H1 (cell line): ENCODE results near the gene ZC3HAV1. TPM values are rescaled to one million over a fixed set of nuclear protein-coding genes. Genes with fewer than 3 reads are reported as not detected.

Source experiments
- JUND ChIP-seq: IDR thresholded peaks from 2 replicates; pipeline ENCODE4 v1.6.1; 2011; ENCODE audit warnings: mild to moderate bottlenecking, improper control_type of control experiment, low read length
- RBBP5 ChIP-seq: IDR thresholded peaks from 2 replicates; pipeline ENCODE4 v1.7.1; 2012; ENCODE audit warnings: low read depth, mild to moderate bottlenecking, inconsistent platforms, low read length, moderate library complexity, borderline replicate concordance
- SIRT6 ChIP-seq: IDR thresholded peaks from one replicate; pipeline ENCODE4 v1.7.1; 2012; ENCODE audit warnings: low read length, inconsistent platforms
- TAF7 ChIP-seq: optimal IDR thresholded peaks from 2 replicates; pipeline ENCODE3; 2011; ENCODE audit warnings: low read depth, mild to moderate bottlenecking, inconsistent platforms, low read length, moderate library complexity, borderline replicate concordance
- polyA plus RNA-seq, 7 experiments: library from polyadenylated mRNA; depleted of rRNA in 3 of 7; stranded (reverse) in 5 of 7; unstranded in 2 of 7; fragments of >200 nt in 5 of 7; fragments of 200-250 nt in 2 of 7; gene quantifications; 1 replicate in 5 of 7; 2 replicates in 1 of 7; 4 replicates in 1 of 7; pipeline versions ENCODE4 v1.2.1 to v1.2.3, GENCODE V29; 2011 to 2013; ENCODE audit warnings: missing spikeins in 2 of 7, mixed read lengths in 2 of 7
- total RNA-seq: library from RNA; stranded (reverse); fragmentation: NEBNext Ultra II Directional; extraction: Animal tissue kit (Norgen Biotek cat#: 25700); gene quantifications from 2 replicates; pipeline ENCODE4 v1.2.1, GENCODE V29; 2021
- TF ChIP-seq, protein P1 (sequence below), 3 experiments: IDR thresholded peaks; 1 replicate in 2 of 3; 2 replicates in 1 of 3; pipeline versions ENCODE4 v1.5.1 to v1.6.1; 2011; ENCODE audit warnings: low read length in 3 of 3, mild to moderate bottlenecking in 3 of 3, inconsistent platforms in 2 of 3, low read depth in 1 of 3, moderate library complexity in 1 of 3; ENCODE audit not compliant: insufficient read depth in 1 of 3; ENCODE audit errors: control extremely low read depth in 1 of 3
- TF ChIP-seq, protein P2 (sequence below): fragments of 300-600 bp; sonication (generic); IDR thresholded peaks from 2 replicates; pipeline ENCODE4 v1.7.1; 2012; ENCODE audit warnings: low read length, moderate library complexity, mild to moderate bottlenecking, inconsistent platforms; ENCODE audit not compliant: insufficient replicate concordance

The ZC3HAV1 gene
- total and polyA plus RNA-seq, 2 of the 8 experiments (the other 6 are each of a cell fraction or from before 2014, with no cell fraction given): 22.5 to 43.4 TPM

DNA sequence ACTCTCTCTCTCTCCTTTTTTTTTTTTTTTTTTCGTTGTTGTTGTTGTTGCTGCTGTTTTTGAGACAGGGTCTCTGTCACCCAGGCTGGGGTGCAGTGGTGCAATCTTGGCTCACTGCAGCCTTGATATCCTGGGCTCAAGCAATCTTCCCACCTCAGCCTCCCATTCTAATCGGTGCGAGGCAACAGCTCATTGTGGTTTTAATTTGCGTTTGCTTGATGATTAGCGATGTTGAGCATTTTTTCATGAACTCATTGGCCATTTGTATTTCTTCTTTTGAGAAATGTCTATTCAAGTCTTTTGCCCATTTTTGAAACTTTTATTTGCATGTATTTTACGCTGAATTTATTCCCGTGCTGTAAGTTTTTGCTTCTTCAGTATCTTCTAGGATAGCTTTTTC lies 60.4 kb downstream of the ZC3HAV1 start (continued):
- TF ChIP-seq TAF7 (no peak), SIRT6 (no peak), JUND (no peak), RBBP5 (no peak)
- TF ChIP-seq, protein P1, sequence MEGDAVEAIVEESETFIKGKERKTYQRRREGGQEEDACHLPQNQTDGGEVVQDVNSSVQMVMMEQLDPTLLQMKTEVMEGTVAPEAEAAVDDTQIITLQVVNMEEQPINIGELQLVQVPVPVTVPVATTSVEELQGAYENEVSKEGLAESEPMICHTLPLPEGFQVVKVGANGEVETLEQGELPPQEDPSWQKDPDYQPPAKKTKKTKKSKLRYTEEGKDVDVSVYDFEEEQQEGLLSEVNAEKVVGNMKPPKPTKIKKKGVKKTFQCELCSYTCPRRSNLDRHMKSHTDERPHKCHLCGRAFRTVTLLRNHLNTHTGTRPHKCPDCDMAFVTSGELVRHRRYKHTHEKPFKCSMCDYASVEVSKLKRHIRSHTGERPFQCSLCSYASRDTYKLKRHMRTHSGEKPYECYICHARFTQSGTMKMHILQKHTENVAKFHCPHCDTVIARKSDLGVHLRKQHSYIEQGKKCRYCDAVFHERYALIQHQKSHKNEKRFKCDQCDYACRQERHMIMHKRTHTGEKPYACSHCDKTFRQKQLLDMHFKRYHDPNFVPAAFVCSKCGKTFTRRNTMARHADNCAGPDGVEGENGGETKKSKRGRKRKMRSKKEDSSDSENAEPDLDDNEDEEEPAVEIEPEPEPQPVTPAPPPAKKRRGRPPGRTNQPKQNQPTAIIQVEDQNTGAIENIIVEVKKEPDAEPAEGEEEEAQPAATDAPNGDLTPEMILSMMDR (IDR thresholded peaks at IDR 0.05; ENCODE audit: control extremely low read depth in 1 of 3, insufficient read depth in 1 of 3, low read depth in 1 of 3, low read length in 3 of 3): no peak
- TF ChIP-seq, protein P2, sequence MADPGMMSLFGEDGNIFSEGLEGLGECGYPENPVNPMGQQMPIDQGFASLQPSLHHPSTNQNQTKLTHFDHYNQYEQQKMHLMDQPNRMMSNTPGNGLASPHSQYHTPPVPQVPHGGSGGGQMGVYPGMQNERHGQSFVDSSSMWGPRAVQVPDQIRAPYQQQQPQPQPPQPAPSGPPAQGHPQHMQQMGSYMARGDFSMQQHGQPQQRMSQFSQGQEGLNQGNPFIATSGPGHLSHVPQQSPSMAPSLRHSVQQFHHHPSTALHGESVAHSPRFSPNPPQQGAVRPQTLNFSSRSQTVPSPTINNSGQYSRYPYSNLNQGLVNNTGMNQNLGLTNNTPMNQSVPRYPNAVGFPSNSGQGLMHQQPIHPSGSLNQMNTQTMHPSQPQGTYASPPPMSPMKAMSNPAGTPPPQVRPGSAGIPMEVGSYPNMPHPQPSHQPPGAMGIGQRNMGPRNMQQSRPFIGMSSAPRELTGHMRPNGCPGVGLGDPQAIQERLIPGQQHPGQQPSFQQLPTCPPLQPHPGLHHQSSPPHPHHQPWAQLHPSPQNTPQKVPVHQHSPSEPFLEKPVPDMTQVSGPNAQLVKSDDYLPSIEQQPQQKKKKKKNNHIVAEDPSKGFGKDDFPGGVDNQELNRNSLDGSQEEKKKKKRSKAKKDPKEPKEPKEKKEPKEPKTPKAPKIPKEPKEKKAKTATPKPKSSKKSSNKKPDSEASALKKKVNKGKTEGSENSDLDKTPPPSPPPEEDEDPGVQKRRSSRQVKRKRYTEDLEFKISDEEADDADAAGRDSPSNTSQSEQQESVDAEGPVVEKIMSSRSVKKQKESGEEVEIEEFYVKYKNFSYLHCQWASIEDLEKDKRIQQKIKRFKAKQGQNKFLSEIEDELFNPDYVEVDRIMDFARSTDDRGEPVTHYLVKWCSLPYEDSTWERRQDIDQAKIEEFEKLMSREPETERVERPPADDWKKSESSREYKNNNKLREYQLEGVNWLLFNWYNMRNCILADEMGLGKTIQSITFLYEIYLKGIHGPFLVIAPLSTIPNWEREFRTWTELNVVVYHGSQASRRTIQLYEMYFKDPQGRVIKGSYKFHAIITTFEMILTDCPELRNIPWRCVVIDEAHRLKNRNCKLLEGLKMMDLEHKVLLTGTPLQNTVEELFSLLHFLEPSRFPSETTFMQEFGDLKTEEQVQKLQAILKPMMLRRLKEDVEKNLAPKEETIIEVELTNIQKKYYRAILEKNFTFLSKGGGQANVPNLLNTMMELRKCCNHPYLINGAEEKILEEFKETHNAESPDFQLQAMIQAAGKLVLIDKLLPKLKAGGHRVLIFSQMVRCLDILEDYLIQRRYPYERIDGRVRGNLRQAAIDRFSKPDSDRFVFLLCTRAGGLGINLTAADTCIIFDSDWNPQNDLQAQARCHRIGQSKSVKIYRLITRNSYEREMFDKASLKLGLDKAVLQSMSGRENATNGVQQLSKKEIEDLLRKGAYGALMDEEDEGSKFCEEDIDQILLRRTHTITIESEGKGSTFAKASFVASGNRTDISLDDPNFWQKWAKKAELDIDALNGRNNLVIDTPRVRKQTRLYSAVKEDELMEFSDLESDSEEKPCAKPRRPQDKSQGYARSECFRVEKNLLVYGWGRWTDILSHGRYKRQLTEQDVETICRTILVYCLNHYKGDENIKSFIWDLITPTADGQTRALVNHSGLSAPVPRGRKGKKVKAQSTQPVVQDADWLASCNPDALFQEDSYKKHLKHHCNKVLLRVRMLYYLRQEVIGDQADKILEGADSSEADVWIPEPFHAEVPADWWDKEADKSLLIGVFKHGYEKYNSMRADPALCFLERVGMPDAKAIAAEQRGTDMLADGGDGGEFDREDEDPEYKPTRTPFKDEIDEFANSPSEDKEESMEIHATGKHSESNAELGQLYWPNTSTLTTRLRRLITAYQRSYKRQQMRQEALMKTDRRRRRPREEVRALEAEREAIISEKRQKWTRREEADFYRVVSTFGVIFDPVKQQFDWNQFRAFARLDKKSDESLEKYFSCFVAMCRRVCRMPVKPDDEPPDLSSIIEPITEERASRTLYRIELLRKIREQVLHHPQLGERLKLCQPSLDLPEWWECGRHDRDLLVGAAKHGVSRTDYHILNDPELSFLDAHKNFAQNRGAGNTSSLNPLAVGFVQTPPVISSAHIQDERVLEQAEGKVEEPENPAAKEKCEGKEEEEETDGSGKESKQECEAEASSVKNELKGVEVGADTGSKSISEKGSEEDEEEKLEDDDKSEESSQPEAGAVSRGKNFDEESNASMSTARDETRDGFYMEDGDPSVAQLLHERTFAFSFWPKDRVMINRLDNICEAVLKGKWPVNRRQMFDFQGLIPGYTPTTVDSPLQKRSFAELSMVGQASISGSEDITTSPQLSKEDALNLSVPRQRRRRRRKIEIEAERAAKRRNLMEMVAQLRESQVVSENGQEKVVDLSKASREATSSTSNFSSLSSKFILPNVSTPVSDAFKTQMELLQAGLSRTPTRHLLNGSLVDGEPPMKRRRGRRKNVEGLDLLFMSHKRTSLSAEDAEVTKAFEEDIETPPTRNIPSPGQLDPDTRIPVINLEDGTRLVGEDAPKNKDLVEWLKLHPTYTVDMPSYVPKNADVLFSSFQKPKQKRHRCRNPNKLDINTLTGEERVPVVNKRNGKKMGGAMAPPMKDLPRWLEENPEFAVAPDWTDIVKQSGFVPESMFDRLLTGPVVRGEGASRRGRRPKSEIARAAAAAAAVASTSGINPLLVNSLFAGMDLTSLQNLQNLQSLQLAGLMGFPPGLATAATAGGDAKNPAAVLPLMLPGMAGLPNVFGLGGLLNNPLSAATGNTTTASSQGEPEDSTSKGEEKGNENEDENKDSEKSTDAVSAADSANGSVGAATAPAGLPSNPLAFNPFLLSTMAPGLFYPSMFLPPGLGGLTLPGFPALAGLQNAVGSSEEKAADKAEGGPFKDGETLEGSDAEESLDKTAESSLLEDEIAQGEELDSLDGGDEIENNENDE: no peak
